ENCODE results near the gene ZNF544.

Gene ZNF544

DNA sequence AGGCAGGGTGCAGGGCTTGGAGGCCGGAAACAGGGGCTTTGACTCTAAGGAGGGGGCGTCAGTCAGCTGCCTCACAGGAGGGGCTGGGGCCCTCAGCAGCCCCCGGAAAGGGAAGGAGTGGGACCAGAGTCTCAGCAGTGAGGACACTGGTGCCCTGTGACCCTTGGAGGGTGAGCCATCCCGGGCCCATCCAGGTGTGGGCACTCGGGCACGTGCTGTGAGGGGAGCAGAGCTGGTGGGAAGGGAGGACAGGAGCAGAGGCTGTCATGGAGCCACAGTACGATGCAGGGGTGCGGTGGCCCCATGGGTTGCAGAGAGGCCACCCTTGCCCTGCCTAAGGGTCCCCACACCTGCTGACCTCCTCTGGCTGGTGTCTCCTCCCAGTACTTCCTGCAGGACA lies 19.1 kb upstream of the ZNF544 start:
- Histone ChIP-seq H3K36me3 (ENCODE audit: control insufficient read depth in 2 of 2, insufficient read depth in 1 of 2, low read length in 2 of 2) (peaks cover 12 to 98% of the 10 kb centered on the region in 2 experiments), H3K27ac (ENCODE audit: extremely low read depth, low read depth, low read length) (no peak overlapping the region), H3K9me3 (ENCODE audit: control insufficient read depth, insufficient read depth, low read depth, low read length) (peaks cover 3% of the 10 kb centered on the region), H3K4me1 (ENCODE audit: control insufficient read depth, insufficient read depth, low read length) (no peaks in the 10 kb centered on the region), H3K4me3 (ENCODE audit: low read depth, low read length) (no peak overlapping the region)
- POLR2A ChIA-PET, result interaction anchor here (1.5 kb wide), 1 partner anchor 19 kb away, joined by 3 read pairs; the partner anchor contains the start of gene ZNF544
- CTCF ChIA-PET, result interaction anchor here (1.2 kb wide), 1 partner anchor 10 kb away, joined by 4 read pairs; no protein-coding TSS in a partner anchor
- TF ChIP-seq KLF1 (tag by site-specific recombination; IDR thresholded peaks at IDR 0.05), result no peak
- no peak for TF ChIP-seq WT1 (tag by site-specific recombination; IDR thresholded peaks at IDR 0.05)
- no peak for TF ChIP-seq ZNF654 (tag by site-specific recombination; IDR thresholded peaks at IDR 0.05; ENCODE audit: low read depth)
- TF ChIP-seq ZNF26 (tag by site-specific recombination; IDR thresholded peaks at IDR 0.05), result no peak
- no peak for TF ChIP-seq BCL11B (tag by site-specific recombination; IDR thresholded peaks at IDR 0.05; ENCODE audit: low read depth)
- TF ChIP-seq, protein P1, sequence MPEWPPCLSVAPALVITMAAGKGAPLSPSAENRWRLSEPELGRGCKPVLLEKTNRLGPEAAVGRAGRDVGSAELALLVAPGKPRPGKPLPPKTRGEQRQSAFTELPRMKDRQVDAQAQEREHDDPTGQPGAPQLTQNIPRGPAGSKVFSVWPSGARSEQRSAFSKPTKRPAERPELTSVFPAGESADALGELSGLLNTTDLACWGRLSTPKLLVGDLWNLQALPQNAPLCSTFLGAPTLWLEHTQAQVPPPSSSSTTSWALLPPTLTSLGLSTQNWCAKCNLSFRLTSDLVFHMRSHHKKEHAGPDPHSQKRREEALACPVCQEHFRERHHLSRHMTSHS (tag by site-specific recombination; IDR thresholded peaks at IDR 0.05), result no peak

DNA sequence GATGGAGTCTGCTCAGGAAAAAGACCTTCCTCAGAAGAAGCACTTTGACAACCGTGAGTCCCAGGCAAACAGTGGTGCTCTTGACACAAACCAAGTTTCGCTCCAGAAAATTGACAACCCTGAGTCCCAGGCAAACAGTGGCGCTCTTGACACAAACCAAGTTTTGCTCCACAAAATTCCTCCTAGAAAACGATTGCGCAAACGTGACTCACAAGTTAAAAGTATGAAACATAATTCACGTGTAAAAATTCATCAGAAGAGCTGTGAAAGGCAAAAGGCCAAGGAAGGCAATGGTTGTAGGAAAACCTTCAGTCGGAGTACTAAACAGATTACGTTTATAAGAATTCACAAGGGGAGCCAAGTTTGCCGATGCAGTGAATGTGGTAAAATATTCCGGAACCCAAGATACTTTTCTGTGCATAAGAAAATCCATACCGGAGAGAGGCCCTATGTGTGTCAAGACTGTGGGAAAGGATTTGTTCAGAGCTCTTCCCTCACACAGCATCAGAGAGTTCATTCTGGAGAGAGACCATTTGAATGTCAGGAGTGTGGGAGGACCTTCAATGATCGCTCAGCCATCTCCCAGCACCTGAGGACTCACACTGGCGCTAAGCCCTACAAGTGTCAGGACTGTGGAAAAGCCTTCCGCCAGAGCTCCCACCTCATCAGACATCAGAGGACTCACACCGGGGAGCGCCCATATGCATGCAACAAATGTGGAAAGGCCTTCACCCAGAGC lies 16.2 kb upstream of the ZNF544 start:
- ChIA-PET POLR2A (interaction anchor here (1.5 kb wide), 1 partner anchor 26 kb away, joined by 3 read pairs; no protein-coding TSS in a partner anchor), CTCF (interaction anchor here (1.5 kb wide), 1 partner anchor 308 kb away, joined by 6 read pairs; the partner anchor contains the start of gene ZBTB45)

GRCh38 chr19:58213075-58213369 lies 15.7 kb upstream of the ZNF544 start:
- Histone ChIP-seq H3K27ac (ENCODE audit: extremely low read depth, low read depth, low read length) (no peak overlapping the region), H3K36me3 (ENCODE audit: control insufficient read depth in 2 of 2, insufficient read depth in 1 of 2, low read length in 2 of 2) (peaks cover under 1 to 63% of the 10 kb centered on the region in 2 experiments), H3K4me1 (ENCODE audit: control insufficient read depth, insufficient read depth, low read length) (no peaks in the 10 kb centered on the region), H3K4me3 (ENCODE audit: low read depth, low read length) (no peak overlapping the region), H3K9me3 (ENCODE audit: control insufficient read depth, insufficient read depth, low read depth, low read length) (no peaks in the 10 kb centered on the region; the same call in 1 of the 2 replicates)
- POLR2A ChIA-PET, result no interaction called here
- TF ChIP-seq ZNF549 (tag by site-specific recombination; IDR thresholded peaks at IDR 0.05) (peak; percentile 68), REPIN1 (tag by site-specific recombination; IDR thresholded peaks at IDR 0.05; ENCODE audit: low read depth) (no peak), ZBTB1 (tag by site-specific recombination; IDR thresholded peaks at IDR 0.05) (no peak), ZNF843 (tag by site-specific recombination; IDR thresholded peaks at IDR 0.05) (no peak)
- CTCF ChIA-PET, result no interaction called here

More for the DNA sequence above, 16.2 kb upstream of the ZNF544 start:
- TF ChIP-seq SETDB1 (IDR thresholded peaks at IDR 0.05; ENCODE audit: insufficient read length, low read length) (peak; percentile 86), SP7 (tag by site-specific recombination; IDR thresholded peaks at IDR 0.05) (no peak), SCRT2 (tag by site-specific recombination; IDR thresholded peaks at IDR 0.05) (no peak), ATF2 (tag by site-specific recombination; IDR thresholded peaks at IDR 0.05; ENCODE audit: low read depth) (no peak), ZNF664 (tag by site-specific recombination; IDR thresholded peaks at IDR 0.05) (no peak), ZNF585B (tag by site-specific recombination; IDR thresholded peaks at IDR 0.05) (no peak), ZNF324 (tag by site-specific recombination; IDR thresholded peaks at IDR 0.05) (no peak), ZNF423 (tag by site-specific recombination; IDR thresholded peaks at IDR 0.05) (no peak), ZNF274 (IDR thresholded peaks at IDR 0.05; ENCODE audit: low read length) (peak; percentile 58; the same call in 1 of the 2 replicates), ZNF274 (tag by site-specific recombination; IDR thresholded peaks at IDR 0.05; ENCODE audit: borderline replicate concordance) (peak; percentile 96)
- TF ChIP-seq, protein P2, sequence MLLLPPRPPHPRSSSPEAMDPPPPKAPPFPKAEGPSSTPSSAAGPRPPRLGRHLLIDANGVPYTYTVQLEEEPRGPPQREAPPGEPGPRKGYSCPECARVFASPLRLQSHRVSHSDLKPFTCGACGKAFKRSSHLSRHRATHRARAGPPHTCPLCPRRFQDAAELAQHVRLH (tag by site-specific recombination; IDR thresholded peaks at IDR 0.05), result no peak
- no peak overlapping the region for H3K4me3 ChIP-seq (ENCODE audit: low read depth, low read length)
- no peak overlapping the region for H3K27ac ChIP-seq (ENCODE audit: extremely low read depth, low read depth, low read length)
- H3K9me3 ChIP-seq (ENCODE audit: control insufficient read depth, insufficient read depth, low read depth, low read length), result no peaks in the 10 kb centered on the region; the same call in 1 of the 2 replicates
- H3K4me1 ChIP-seq (ENCODE audit: control insufficient read depth, insufficient read depth, low read length), result no peaks in the 10 kb centered on the region
- H3K36me3 ChIP-seq (ENCODE audit: control insufficient read depth in 2 of 2, insufficient read depth in 1 of 2, low read length in 2 of 2), result peaks cover 6 to 68% of the 10 kb centered on the region in 2 experiments

All from HEK293 (cell line).